ENCODE measurements around the gene THAP4.

The THAP4 gene

GRCh38 chr2:241542278-241542605 lies 94.7 kb downstream of the THAP4 start:
- DNase-seq: no peak

GRCh38 chr2:241541564-241542277 lies 95.2 kb downstream of the THAP4 start:
- no peak for DNase-seq

GRCh38 chr2:241540771-241541561 lies 96.0 kb downstream of the THAP4 start:
- peak; percentile 56 for DNase-seq

- no peak for DNase-seq
Observed at GRCh38 chr2:241540401-241540770, 96.6 kb downstream of the THAP4 start.

DNA sequence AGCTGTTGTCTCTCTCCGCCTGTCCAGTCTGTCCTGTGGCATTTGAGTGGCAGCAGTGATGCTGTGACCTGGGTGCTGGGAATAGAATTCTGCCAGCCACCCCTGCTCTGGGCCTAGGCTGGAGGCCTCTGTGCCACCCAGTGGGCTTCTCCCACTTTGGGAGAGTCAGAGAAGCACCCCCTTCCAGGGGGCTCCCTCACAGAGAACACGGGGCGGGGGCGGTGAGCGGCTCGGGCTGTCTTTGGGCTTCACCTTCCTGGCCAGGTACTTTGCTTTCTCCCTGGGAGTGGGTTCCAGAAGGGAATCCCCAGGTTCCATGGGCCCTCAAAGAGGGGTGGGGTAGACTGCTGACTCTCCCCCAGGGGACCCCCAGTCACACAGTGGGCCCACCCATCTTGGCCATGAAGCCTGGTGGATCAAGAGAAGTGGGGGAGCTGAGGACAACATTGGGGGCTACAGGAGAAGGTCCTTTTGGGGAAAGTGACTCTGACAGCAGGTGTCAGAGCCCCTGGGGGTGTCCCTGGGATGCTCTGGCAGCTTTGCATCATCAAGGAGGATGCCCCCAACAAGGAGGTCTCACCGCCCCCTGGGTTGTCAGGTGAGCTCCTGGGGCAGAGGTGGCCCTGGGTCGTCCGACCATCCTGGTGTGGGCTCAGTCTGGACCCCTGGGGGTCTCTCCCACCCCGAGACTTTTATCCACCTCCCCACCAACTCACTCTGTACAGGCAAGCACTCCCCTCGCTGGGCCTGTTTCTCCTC lies 97.2 kb downstream of the THAP4 start:
- DNase-seq: no peak

- DNase-seq: no peak
Observed at GRCh38 chr2:241538838-241539615, 97.9 kb downstream of the THAP4 start.

DNA sequence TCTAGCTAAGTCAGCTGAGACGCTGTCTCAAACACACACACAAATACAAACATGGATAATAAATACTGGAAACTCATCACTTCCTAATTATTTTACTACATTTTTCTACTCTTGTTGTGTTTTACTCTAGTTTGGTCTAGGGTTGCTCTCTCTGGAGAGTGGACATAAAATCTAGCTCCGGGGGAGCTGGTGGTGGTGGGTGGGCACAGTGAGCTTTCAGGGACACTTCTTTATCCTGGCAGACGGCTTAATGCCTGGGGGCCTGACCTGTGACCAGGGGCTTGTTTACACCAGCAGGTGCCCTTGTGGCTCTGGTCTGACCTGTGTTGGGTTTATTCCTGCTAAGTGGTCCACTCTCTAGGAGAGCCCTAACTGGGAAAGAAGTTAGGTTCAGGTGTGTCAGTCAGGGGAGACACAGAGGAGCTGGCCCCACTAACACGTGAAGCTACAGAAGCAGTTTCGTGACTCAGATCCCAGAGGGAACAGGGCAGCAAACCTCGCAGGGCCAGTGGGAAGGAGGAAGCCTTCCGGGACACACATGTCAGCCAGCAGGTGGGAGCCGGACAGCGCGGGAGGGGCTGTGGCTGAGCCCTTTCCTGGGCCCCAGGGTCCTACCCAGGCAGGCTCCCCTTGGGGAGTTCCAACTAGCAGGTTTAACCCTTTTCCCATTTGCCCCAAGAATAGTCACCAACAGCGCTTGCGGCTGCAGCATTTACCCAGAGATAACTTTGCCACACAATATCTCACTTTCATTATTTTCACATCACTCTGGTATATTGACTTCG lies 100.9 kb downstream of the THAP4 start:
- no peak for DNase-seq

GRCh38 chr2:241534701-241535375 lies 102.1 kb downstream of the THAP4 start:
- no peak for DNase-seq

Measured in activated CD8-positive, alpha-beta memory T cell treated with anti-CD3 and anti-CD28 coated beads, Interleukin-2, amount 50 U/mL, for 4 hours (primary cell).